Calu3 (cell line): ENCODE results near the gene CHD5. TPM values are rescaled to one million over a fixed set of nuclear protein-coding genes. Genes with fewer than 3 reads are reported as not detected.

ENCODE experiments used
- BruUV-seq: library from RNA; stranded (reverse); fragments of 400-500 nt; replicated peaks from 2 replicates; lab custom pipeline; 2021; lab: Mats Ljungman, UMichigan
- CTCF ChIA-PET: fragments of 300-600 bp; sonication (Branson Sonifier 250); formaldehyde crosslinking; loops from one replicate; lab custom pipeline; 2022; ENCODE audit warnings: antibody characterized with exemption; lab: Charles Lee
- DNase-seq: peaks from one replicate; pipeline ENCODE4 v3.0.0; 2022
- H3K27ac Mint-ChIP-seq: one replicate; pipeline ENCODE4 v1.8.0; 2022; ENCODE audit warnings: mixed read lengths; ENCODE audit not compliant: unreplicated experiment
- H3K27me3 Mint-ChIP-seq: one replicate; pipeline ENCODE4 v1.8.0; 2022; ENCODE audit warnings: mixed read lengths; ENCODE audit not compliant: unreplicated experiment
- H3K36me3 Mint-ChIP-seq: one replicate; pipeline ENCODE4 v1.8.0; 2022; ENCODE audit warnings: mild to moderate bottlenecking, moderate library complexity, mixed read lengths; ENCODE audit not compliant: insufficient read depth, unreplicated experiment
- H3K4me1 Mint-ChIP-seq: one replicate; pipeline ENCODE4 v1.8.0; 2022; ENCODE audit warnings: mild to moderate bottlenecking, low read depth, mixed read lengths; ENCODE audit not compliant: unreplicated experiment
- H3K4me3 Mint-ChIP-seq: one replicate; pipeline ENCODE4 v1.8.0; 2022; ENCODE audit warnings: mild to moderate bottlenecking, low read depth, moderate library complexity, mixed read lengths; ENCODE audit not compliant: unreplicated experiment
- H3K9me3 Mint-ChIP-seq: one replicate; pipeline ENCODE4 v1.8.0; 2022; ENCODE audit warnings: low read depth, mixed read lengths; ENCODE audit not compliant: unreplicated experiment
- intact Hi-C: fragments of 100-400 bp; cut with micrococcal nuclease; formaldehyde crosslinking; loops from one replicate; pipeline ENCODE4 v1.10.0; 2022; ENCODE audit not compliant: unreplicated experiment
- total RNA-seq: library from RNA; stranded (reverse); gene quantifications from 2 replicates; pipeline ENCODE4 v1.2.3, GENCODE V29; 2022
- TF ChIP-seq, protein P1 (sequence below): fragments of 200-600 bp; IDR thresholded peaks from one replicate; pipeline ENCODE4 v1.8.0; 2022; ENCODE audit warnings: antibody characterized with exemption; ENCODE audit not compliant: unreplicated experiment

The CHD5 gene
- total RNA-seq, 1 experiment from 2014 or later, result 0.28 TPM

- no TSS peak for BruUV-seq
- TF ChIP-seq, protein P1, sequence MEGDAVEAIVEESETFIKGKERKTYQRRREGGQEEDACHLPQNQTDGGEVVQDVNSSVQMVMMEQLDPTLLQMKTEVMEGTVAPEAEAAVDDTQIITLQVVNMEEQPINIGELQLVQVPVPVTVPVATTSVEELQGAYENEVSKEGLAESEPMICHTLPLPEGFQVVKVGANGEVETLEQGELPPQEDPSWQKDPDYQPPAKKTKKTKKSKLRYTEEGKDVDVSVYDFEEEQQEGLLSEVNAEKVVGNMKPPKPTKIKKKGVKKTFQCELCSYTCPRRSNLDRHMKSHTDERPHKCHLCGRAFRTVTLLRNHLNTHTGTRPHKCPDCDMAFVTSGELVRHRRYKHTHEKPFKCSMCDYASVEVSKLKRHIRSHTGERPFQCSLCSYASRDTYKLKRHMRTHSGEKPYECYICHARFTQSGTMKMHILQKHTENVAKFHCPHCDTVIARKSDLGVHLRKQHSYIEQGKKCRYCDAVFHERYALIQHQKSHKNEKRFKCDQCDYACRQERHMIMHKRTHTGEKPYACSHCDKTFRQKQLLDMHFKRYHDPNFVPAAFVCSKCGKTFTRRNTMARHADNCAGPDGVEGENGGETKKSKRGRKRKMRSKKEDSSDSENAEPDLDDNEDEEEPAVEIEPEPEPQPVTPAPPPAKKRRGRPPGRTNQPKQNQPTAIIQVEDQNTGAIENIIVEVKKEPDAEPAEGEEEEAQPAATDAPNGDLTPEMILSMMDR, result no peak
- Mint-ChIP-seq H3K36me3 (peaks cover 46% of the 10 kb centered on the region), H3K27ac (peak overlapping the region; percentile 62), H3K4me1 (peaks cover 19% of the 10 kb centered on the region), H3K4me3 (peak overlapping the region; percentile 79), H3K27me3 (no peaks in the 10 kb centered on the region), H3K9me3 (no peaks in the 10 kb centered on the region)
- CTCF ChIA-PET, result no interaction called here
- intact Hi-C loops, result no loop called here
- no peak for DNase-seq
Observed at GRCh38 chr1:6200188-6200809, 20.2 kb upstream of the CHD5 start.

GRCh38 chr1:6199298-6200187 lies 19.4 kb upstream of the CHD5 start, which contains the start of gene RPL22:
Gene RPL22 (minus strand): TSS chr1:6199595. CDS start chr1:6199573, 22 bp downstream.
- Mint-ChIP-seq H3K4me1 (peaks cover 19% of the 10 kb centered on the region), H3K27ac (peak within 1 kb of the TSS; percentile 87), H3K27me3 (no peaks in the 10 kb centered on the region), H3K9me3 (no peaks in the 10 kb centered on the region), H3K36me3 (peaks cover 51% of the 10 kb centered on the region), H3K4me3 (peak within 1 kb of the TSS; percentile 79)
- peak; percentile 93 for DNase-seq
- CTCF ChIA-PET, result no interaction called here
- BruUV-seq, result no TSS peak
- TF ChIP-seq, protein P1, result no peak
- intact Hi-C loops, result no loop called here

DNA sequence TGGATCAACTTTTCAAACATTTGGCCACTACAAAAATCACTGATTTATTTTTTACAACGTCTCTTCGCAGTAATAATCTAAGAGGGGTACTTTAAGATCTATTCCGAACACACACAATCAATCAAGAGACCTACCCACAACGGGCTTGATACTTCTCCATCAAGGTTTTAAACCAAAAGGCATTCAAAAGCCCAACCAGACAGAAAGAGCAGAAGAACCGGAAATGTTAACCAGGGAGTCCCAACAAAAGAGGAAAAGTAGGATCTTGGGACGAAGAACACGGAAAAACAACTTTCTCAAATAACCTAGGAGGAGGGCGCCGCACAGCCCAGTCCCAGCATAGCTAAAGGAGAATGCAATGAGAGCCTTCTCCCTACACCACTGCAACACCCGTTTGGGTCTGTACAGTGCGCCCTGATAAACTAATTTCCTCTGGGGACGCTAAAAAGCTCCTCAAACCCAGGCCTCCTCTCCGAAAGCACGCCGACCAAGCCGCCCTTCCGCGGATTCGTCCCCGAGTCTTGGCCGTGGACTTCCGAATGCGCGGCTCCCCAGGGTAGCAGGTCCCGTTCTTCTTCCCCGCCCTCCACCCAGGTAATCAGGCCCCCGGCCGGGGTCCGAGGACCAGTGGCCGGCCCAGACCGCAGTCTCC lies 18.7 kb upstream of the CHD5 start:
- Mint-ChIP-seq H3K36me3 (peaks cover 54% of the 10 kb centered on the region), H3K9me3 (no peaks in the 10 kb centered on the region), H3K27me3 (no peaks in the 10 kb centered on the region), H3K27ac (peak overlapping the region; percentile 87), H3K4me3 (peak overlapping the region; percentile 79), H3K4me1 (peaks cover 19% of the 10 kb centered on the region)
- intact Hi-C loops, result no loop called here
- no peak for DNase-seq
- TSS peak; percentile 40 for BruUV-seq
- CTCF ChIA-PET, result interaction anchor here (0.7 kb wide), 1 partner anchor 41 kb away, joined by 3 read pairs; no protein-coding TSS in a partner anchor
- TF ChIP-seq, protein P1, result no peak

DNA sequence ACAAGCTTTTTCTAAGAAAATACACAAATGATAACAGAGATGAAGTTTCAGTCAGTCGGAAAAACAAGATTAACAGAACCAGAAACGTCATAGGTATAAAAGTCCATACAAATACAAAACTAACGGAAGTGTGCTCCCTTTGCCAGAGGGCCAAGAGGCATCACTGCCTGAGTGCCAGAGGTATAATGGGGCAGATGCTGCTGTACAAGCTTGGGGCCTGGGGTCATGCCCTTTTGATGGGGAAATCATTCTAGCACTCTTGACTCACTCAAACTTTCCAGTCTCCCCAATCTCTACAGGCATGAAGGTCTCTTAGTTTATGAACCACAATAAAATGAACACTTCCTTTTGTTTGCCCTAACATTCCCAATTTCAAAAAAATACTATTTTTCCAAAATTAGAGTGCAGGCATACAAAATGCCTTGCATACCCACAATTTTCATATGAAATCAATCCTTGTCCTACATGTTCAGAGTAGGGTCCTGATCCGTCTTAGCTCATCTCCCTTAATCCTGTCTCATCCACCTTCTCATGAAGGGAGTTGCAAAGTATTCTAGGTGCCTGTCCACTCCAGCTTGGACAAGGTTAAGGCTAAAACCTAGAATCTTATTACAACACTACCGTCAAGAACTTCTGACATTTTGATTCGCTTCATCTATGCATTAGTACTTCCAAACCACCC lies 17.8 kb upstream of the CHD5 start:
- H3K4me1 Mint-ChIP-seq, result peaks cover 19% of the 10 kb centered on the region
- BruUV-seq, result no TSS peak

More for the DNA sequence above, 17.8 kb upstream of the CHD5 start:
- peaks cover 60% of the 10 kb centered on the region for H3K36me3 Mint-ChIP-seq
- DNase-seq, result no peak
- H3K9me3 Mint-ChIP-seq, result no peaks in the 10 kb centered on the region
- H3K27ac Mint-ChIP-seq, result peak overlapping the region; percentile 87
- CTCF ChIA-PET, result no interaction called here
- intact Hi-C loops, result no loop called here
- H3K4me3 Mint-ChIP-seq, result peak overlapping the region; percentile 79
- no peaks in the 10 kb centered on the region for H3K27me3 Mint-ChIP-seq
- TF ChIP-seq, protein P1, result no peak
